Transverse colon (tissue), 4 donors: Measurements from ENCODE around the gene FLT4.

ENCODE experiments used
- EP300 ChIP-seq: sonication (generic); formaldehyde crosslinking; IDR thresholded peaks from one replicate; pipeline ENCODE4 v1.6.1; 2017; ENCODE audit warnings: antibody characterized with exemption, low read depth
- POLR2A ChIP-seq: fragments of 450-650 bp; IDR thresholded peaks from one replicate; pipeline ENCODE4 v1.6.1; 2016; ENCODE audit warnings: antibody characterized with exemption, mild to moderate bottlenecking, moderate library complexity
- POLR2AphosphoS5 ChIP-seq, 3 donors: sonication (generic); formaldehyde crosslinking; IDR thresholded peaks; one replicate each; pipeline ENCODE4 v1.6.1; 2016; ENCODE audit warnings: antibody characterized with exemption in 3 of 3
- TF ChIP-seq, protein P1 (sequence below), 5 experiments: fragments of 200-600 bp in 3 of 5; fragments of 450-650 bp in 2 of 5; sonication (generic) in 3 of 5; IDR thresholded peaks; 1 replicate in 2 of 5; 2 replicates in 3 of 5; pipeline ENCODE4 v1.5.1; 2016 to 2017; ENCODE audit warnings: antibody characterized with exemption in 5 of 5, inconsistent platforms in 3 of 5, mild to moderate bottlenecking in 2 of 5, moderate library complexity in 1 of 5

DNA sequence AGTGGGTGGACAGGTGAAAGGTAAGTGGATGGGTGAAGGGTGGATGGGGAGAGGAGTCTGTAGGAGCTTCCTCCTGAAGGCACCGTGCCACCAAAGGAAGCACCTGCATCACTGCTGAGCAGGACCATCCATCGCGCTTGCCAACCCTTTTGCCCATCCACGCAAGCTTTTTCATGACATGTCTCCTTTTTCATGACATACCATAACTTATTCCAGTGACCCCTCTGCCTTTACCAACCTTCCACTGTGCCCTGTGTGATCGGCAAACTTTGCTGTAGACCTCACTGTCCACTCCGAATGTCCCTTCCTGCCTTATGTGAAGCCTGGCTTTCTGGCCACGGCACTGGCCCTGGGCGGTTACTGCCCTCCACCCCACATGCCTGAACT is 13.4 kb downstream of the FLT4 start:
- TF ChIP-seq, protein P1, sequence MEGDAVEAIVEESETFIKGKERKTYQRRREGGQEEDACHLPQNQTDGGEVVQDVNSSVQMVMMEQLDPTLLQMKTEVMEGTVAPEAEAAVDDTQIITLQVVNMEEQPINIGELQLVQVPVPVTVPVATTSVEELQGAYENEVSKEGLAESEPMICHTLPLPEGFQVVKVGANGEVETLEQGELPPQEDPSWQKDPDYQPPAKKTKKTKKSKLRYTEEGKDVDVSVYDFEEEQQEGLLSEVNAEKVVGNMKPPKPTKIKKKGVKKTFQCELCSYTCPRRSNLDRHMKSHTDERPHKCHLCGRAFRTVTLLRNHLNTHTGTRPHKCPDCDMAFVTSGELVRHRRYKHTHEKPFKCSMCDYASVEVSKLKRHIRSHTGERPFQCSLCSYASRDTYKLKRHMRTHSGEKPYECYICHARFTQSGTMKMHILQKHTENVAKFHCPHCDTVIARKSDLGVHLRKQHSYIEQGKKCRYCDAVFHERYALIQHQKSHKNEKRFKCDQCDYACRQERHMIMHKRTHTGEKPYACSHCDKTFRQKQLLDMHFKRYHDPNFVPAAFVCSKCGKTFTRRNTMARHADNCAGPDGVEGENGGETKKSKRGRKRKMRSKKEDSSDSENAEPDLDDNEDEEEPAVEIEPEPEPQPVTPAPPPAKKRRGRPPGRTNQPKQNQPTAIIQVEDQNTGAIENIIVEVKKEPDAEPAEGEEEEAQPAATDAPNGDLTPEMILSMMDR (IDR thresholded peaks at IDR 0.05): no peak
- TF ChIP-seq EP300 (no peak), POLR2A (no peak), POLR2AphosphoS5 (IDR thresholded peaks at IDR 0.05) (no peak)
